LHCN-M2 (cell line): ENCODE measurements around the gene TTLL11. TPM values are rescaled to one million over a fixed set of nuclear protein-coding genes. Genes with fewer than 3 reads are reported as not detected.
"Not testable (repeated sequence)": the region's sequence is repeated elsewhere in the genome, so short reads cannot be mapped to it uniquely, and the experiment has no call there.

ENCODE experiments used
- DNase-seq: peaks from one replicate; pipeline ENCODE4 v3.0.0-alpha.2; 2012; ENCODE audit warnings: low read depth
- total RNA-seq: library from RNA; depleted of rRNA; stranded (reverse); fragments of >200 nt; gene quantifications from 2 replicates; pipeline ENCODE4 v1.2.3, GENCODE V29; 2014

TTLL11 gene
- total RNA-seq, 1 experiment from 2014 or later = 3.4 TPM

DNA sequence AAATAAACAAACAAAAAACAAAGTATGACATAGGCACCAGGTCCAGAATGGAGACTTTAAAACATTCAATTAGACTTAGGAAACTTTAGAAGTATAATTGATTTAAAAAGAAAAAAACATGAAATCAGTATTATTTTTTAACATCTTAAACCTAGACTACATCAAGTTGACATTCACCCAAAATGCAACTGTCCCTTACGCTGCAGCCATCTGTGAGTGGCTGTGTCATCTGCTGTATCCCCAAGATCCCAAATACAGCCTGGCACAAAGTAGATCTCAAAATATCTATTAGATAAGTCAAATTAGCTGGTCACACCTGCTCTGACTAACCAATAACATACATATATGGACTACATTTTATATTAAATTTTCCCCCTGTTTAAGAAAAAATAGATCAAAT lies 7.8 kb downstream of the TTLL11 start:
- no peak for DNase-seq

DNA sequence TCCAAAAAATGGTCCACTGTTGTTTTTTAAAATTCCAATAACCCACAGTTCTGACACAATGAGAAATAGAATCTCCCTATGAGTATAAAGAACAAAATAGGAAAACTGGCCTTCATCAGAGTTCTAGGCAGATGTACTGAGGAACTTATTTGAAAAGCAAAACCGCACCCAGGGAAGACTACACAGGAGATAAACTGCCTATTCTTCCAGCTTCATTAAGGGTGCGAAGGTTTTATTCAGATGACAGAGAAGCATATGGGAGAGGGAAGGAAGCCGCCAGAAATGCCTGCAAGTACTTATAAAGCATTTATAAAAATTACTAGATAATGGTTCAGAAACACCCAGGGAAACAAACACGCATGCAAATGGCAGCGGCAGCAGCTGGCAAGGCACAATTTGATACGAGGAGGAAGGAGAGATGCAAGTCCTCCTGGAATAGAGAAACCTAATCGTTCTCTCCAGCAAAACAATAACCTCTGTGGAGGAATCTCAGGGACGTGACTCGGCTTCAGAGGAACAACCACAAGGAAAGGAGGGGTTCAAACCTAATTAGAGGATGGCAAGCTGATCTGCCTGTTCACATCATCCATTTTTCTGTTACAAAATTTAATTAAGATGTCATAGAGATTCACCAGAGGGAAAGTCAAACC lies 9.0 kb downstream of the TTLL11 start:
- DNase-seq = peak; percentile 11

DNA sequence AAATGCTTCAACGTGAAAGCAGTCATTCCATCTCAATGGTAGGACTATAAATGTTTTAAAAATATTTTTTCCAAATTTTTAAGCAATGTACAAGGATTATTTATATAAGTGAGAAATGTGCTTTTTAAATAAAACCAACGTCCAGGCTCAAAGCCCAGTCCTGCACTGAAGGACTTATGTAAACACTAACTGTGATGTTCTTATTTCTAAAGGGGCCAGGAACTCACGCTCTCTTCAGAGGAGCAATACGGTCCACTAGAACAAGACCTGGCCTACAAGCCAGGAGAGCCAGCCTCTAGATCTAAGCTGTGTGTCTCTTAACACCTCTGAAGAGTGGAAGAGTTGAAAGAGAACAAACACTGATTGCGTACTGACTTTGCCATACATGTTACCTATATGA lies 12.1 kb downstream of the TTLL11 start:
- no peak for DNase-seq

DNA sequence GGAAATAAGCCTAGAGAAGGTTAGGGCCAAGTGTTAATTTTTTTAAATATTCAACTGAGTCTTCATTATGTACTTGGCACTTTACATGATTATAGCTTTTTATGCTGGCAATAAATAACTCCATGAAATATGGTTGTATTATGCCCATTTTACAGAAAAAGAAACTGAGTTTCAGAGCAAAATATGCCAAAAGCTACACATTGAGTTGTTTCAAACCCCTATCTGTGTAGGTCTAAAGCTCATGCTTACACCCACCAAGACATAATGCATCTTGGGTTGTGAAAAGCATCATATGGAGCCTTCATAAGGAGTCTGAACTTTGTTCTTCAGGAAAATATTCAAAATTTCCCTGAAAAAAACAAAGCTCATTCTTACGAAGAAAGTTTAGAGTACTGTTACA lies 14.6 kb downstream of the TTLL11 start:
- no peak for DNase-seq

DNA sequence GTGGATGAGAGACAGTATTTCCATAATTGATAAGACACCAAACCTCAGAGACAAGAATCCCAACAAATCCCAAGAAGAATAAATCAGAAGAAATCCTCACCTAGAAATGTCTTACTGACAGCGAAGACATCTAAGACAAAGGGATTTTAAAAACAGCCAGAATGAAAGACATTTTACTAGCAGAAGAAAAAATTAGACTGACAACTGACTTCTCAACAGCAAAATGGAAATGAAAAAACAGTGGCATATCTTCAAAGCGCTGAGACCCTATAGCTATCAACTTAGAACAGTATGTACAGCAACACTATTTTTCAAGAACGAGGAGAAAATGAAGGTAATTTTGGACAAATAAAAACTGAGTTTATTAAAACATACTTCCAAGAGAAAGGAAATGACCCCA lies 16.3 kb downstream of the TTLL11 start:
- no peak for DNase-seq

DNA sequence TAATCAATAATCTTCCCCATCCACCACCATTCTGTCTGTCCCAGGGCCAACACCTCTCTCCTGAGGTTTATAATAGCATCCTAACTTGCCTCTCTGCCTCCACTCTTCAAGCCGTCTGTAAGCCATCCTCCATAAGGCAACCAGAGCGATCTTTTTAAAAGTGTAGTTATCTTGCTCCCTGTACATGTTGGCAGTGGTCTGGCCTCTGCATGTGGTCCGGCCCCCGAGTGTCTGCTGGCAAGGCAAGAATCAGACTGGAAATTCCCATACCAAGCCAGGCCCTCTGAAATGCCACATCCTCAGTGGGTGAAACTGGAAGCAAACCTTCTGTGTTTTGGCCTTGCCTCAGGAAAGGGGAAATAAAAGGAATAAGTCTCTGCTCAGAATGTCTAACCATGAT lies 17.0 kb downstream of the TTLL11 start:
- DNase-seq = no peak

DNA sequence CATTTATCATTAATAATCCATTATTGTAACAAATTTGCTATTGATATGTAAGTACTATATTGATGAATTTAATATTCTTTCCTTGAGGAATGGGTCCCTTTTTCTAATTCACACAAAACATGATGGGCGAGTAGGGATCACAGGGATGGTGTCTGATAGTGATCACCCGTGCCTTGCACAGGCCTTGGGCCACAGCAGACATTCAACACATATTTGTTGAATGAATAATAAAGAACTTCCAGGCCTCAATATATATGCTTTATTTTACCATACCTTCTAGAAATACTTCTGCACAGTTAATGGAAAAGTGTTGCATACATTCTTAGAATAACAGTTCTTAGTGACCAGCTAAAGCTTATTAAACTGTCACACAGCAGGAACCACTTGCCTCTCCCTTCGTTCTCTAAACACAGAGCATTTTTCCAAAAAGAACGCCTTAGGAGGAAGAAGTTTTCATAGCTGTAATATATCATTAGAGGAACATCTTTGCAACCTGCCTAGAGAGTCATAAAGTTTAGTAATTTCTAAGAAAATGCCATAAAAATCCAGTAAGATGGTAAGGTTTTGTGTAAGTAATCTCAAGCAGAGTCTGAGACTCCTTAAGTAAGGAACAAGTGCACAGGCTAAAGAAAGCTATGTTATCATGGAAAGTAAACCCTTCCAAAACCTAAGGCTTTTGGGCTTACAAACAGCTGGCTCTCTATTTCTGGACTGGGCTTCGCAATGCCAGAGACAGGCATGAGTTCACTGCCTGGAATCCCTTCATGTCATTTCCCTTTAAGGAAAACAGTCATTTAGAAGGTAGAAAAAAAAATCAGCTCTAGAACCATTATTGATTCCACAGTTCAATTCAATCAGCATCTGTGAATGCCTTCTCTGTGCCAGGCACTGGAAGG lies 17.7 kb downstream of the TTLL11 start:
- no peak for DNase-seq

DNA sequence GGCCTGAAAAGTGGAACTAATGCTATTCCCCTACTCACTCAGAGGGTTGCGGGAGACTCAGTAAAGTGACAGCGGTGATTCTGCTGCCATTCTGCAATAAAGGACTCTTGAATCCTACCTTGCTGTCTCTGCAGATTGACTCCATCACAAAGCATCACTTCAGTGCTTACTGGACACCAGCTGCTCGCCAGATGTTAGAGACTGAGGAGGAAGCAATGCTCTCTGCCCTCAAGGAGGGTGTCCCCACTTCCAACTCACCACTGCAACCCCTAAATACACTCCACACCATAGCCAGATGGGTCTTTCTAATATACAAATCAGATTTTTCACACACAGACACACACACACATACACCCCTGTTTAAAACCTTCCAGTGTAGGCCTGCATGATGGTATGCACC lies 21.4 kb downstream of the TTLL11 start:
- no peak for DNase-seq

DNA sequence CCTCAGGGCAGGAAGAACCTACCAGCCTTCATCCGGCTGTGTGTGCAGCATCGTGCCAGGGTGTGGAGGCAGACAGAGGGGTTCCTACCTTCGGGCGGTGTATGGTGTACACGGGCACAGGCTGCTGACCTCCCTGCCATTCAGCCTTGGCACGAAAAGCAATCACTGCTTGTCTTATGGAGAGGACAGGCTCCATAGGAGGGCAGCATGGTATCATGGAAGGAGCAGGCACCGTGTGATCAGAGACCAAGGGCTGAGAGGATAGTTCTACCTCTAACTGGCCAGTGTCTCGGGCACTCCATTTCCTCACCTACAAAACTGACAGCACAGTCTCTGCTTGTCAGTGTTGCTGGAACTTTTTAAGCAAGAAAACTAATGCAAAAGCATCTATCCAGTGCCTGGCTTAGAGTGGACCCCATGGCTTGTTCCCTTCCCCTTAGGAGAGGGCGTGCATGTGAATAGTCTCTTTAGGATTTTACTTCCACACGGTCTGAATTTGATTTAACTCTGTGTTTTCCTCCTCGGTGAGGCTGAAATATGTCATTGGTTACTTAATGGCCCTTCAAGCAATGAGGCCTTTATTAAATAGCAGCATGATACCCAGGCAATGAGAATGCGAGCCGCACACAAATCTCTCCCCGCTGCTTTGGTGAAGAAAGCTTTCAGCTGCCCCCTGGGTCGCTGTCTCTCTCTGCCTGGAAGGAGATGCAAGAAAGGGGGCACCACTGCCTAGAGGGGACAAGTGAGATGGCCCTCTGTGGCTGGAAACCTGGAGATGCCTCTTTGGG lies 22.2 kb downstream of the TTLL11 start:
- no peak for DNase-seq

DNA sequence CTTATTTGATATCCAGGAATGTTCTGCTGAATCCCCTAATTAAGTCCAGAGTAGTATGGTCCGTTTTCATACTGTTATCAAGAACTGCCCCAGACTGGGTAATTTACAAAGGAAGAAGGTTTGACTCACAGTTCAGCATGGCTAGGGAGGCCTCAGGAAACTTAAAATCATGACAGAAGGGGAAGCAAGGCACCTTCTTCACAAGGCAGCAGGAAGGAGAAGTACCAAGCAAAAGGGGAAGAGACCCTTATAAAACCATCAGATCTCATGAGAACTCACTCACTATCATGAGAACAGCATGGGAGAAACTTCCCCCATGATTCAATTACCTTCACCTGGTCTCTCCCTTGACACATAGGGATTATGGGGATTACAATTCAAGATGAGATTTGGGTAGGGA lies 26.4 kb downstream of the TTLL11 start:
- not testable (repeated sequence) for DNase-seq

DNA sequence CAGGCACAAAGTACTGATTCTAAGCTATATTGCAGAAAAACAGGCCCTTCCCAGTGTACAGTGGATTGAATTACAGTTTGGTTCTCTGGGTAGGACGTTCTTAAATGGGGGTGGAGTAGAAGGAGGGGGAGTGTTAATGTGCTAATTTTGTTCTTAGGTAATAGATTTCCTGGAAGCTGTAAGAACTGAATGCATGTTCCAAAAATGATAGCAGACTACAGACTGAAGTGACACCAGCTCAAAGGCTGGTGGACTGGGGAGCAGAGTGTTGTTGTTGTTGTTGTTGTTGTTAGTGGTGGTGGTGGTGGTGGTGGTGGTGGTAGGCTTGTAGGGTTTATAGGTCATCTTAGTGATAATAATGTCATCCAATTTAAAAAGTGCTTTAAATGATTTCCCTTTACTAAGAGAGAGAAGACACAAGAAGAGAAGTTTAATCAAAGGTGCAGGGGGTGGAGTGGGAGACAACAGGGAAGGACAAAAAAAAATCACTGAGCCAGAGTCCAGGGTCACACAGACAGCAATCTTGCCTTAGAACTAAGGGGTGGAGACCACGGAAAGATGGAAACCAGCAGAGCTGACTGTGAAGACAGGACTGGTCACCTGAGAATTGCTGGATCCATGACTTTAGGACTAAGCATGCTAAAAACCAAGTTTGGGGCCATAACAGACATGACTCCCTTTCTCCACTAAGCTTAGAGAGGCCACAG lies 27.0 kb downstream of the TTLL11 start:
- no peak for DNase-seq

DNA sequence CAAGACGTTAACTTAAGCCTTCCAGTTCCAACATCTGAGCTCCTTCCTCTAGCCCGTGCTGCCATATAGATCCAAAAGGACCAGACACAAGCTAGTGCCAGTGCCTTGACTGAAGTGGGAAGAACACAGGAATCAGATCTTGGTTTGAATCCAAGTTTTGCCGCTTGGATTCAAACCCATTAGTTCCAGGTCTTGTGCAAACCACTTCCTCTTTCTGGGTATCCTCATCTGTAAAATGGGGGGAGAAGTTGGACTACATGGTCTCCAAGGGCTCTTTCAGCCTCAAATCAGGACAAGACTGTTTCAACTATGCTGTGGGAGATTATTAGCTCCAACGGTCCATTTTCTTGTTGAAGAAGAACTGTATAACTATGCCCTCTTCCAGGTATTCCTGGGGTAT lies 32.6 kb downstream of the TTLL11 start:
- DNase-seq = no peak

DNA sequence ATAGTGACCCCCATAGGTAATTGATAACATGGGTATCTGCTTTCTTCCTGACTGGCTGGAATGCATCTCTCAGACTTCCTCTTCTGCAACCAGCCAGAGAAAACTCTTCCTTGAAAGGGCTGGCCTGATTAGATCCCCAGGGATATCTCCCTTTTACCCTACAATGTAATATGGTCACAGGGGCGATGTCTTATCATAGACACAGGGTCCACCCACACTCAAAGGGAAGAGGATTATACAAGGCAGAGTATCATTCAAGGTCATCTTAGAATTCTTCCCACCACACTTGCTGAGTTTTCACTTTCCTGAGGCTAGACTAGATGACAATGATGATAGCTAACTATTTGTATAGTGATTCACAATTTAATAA lies 33.2 kb downstream of the TTLL11 start:
- no peak for DNase-seq

DNA sequence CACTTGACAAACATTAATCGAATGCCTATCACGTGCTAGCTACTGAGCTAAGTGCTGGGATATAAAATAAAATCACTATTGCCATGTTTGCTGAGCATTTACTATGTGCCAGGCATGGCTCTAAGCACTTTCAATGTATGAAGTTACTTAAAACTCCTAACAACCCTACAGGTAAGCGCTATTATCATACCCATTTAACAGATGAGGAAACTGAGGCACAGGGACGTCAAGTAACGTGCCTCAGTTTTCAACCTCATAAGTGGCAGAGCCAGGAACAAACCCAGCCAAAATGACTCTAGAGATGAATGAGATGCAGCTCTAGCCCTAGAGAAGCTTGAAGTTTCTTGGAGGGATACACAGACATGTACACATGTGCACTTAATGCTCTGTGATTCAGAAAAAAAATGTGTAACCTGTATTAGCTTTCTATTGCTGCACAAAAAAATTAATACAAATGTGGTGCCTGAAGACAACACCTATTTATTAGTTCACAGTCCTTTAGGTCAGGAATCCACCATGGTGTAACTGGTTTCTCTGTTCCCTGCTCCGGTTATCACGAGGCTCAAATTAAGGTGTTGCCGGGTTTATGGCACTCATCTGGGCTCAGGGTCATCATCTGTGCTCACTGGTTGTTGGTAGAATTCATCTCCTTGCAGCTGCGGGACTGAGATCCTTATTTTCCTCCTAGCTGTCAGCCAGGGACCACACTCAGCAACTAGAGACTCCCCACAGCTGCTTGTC lies 33.7 kb downstream of the TTLL11 start:
- DNase-seq = no peak

DNA sequence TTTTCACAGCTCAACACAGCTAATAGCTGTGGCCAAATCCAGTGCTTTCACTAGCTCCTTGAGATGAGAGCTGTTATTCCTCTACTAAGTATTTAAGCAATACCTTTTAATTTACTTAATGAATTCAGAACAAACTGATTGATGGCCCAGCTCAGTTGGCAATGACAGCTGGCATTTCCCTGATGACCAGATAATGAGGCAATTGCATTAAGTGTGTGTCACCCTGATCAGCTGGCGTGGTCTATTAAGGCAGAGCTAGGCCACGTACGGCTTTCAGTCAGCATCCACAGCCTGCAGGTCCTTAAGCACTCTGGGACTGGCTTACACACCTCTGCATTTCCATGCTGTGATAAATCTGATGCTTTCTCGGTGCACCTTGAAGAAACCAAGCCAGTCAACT lies 34.4 kb downstream of the TTLL11 start:
- peak; percentile 30 for DNase-seq

DNA sequence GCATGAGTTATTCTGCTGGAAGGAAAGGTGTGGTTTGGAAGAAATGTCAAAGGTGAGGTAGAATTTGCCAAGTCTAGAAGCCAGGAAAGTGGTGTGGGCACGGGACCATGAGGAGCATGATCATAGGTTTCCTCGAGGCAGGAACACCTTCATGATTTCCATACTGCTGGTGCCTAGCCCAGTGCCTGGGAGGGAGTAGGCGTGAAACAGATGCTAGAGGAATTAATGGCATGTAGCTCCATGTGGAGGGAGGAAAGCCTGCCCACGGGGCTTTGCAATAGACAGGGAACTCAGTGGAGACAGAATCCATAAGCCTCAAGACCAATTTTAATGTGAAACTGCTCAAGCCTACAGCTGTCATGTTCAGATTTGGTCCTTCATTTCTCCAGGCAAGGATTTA lies 35.1 kb downstream of the TTLL11 start:
- DNase-seq = no peak

DNA sequence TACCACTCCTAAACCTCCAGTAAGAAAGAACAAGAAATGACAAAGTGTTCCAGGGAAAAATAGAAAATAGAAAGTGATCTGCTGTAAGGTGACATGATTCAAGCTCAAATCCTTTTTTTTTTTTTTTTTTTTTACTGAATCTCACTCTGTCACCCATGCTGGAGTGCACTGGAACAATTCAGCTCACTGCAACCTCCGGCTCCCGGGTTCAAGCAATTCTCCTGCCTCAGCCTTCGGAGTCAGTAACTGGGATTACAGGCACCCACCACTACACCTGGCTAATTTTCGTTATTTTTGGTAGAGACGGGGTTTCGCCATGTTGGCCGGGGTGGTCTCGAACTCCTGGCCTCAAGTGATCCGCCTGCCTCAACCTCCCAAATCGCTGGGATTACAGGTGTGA lies 35.9 kb downstream of the TTLL11 start:
- DNase-seq = no peak

DNA sequence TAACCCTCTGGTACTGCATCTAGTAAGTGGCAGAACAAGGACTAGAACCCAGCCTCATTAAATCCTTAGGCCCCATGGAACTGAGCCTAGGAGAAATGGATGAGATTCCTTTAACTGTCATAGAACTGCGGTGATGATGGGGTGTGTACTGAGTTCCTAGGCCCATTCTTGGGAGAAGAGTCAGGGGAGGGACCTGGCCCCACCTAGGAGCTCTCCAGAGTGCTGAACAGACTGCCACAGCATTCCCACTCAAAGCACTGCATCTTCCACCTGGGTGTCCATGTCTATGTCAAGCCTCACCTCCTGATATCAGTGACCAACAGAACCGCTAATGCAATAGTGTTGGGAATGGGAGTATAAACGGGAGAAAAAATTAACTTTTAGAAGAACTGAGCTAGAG lies 36.6 kb downstream of the TTLL11 start:
- DNase-seq = peak; percentile 10

DNA sequence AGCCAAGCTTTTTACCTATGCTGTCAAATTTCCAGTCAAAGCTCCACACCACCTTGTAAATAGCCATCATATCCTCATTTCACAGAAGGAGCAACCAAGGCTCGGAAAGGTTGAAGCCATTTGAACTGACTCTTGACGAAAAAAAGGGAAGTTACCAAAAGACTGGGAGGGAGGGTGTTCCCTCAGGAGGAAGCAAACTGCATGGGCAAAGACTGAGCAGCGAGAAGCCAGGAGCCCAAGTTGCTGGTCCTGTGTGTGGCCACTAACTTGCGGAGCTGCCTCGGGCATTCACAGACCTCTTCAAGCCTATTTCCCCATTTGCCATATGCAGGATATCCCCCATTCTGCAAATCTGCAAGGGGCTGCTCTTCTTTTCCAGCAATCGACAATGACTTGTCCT lies 37.4 kb downstream of the TTLL11 start:
- no peak for DNase-seq

DNA sequence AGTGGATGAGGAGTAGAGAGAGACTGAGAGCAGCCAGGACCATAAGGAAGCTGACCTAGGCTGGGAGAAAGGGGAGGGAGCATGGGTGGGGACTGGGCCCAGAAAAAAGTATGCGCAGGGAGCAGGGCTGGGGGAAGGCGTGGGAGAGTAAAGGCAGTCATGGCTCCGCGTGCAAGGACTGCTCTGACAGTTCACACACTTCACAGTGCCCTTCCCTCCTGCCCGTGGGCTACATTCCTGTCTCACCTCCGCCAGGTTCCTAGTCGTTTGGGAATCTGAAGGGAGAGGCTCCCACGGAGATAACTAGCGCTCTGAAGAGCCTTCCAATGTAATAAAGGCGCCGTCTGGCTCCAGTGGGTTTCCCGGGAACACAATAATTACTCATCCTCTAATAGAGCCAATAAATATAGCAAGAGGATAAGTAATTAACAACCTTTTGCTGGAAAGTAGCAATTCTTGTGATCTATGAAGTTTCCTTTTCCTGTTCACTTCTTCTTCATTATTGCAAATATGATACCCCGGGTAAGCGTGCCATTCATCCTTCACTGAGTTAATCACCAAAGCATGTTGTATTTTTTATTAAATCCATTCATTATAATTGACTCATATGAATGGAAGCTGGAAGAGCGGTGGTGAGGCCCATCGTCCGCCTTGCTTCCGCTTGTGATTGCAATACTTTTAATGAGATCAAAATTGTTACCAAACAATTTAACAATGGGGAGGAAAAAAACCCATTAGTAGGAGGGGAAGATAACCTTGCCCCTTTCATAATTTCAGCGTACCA lies 39.3 kb downstream of the TTLL11 start:
- DNase-seq = no peak
